Measurements from ENCODE around the gene ANTXRL.
"Not testable (repeated sequence)": the region's sequence is repeated elsewhere in the genome, so short reads cannot be mapped to it uniquely, and the experiment has no call there.

- not testable (repeated sequence) for TF ChIP-seq CTCF, POLR2A, EP300 (IDR thresholded peaks at IDR 0.05)
These were observed 28.5 kb downstream of the ANTXRL start for GRCh38 chr10:46315071-46315860.

All from tibial nerve (tissue), 4 donors.